Glutamatergic neuron (in vitro differentiated cells): Measurements from ENCODE around the gene AMER3. TPM values are rescaled to one million over a fixed set of nuclear protein-coding genes. Genes with fewer than 3 reads are reported as not detected.

ENCODE experiments used
- DNase-seq: peaks from one replicate; pipeline ENCODE4 v3.0.0; 2022
- H3K27ac Mint-ChIP-seq: one replicate; pipeline ENCODE4 v1.8.0; 2020; ENCODE audit warnings: mild to moderate bottlenecking, mixed read lengths, inconsistent platforms; ENCODE audit not compliant: unreplicated experiment
- H3K27me3 Mint-ChIP-seq: one replicate; pipeline ENCODE4 v1.8.0; 2020; ENCODE audit warnings: mild to moderate bottlenecking, moderate library complexity, mixed read lengths, inconsistent platforms; ENCODE audit not compliant: unreplicated experiment
- H3K36me3 Mint-ChIP-seq: one replicate; pipeline ENCODE4 v1.8.0; 2020; ENCODE audit warnings: mild to moderate bottlenecking, mixed read lengths, inconsistent platforms; ENCODE audit not compliant: unreplicated experiment
- H3K4me1 Mint-ChIP-seq: one replicate; pipeline ENCODE4 v1.8.0; 2020; ENCODE audit warnings: mild to moderate bottlenecking, low read depth, mixed read lengths, inconsistent platforms; ENCODE audit not compliant: unreplicated experiment
- H3K4me3 Mint-ChIP-seq: one replicate; pipeline ENCODE4 v1.8.0; 2020; ENCODE audit warnings: mild to moderate bottlenecking, mixed read lengths, inconsistent platforms; ENCODE audit not compliant: unreplicated experiment
- H3K9me3 Mint-ChIP-seq: one replicate; pipeline ENCODE4 v1.8.0; 2020; ENCODE audit warnings: mild to moderate bottlenecking, moderate library complexity, mixed read lengths, inconsistent platforms; ENCODE audit not compliant: unreplicated experiment
- CTCF ChIP-seq: fragments of 200-600 bp; sonication (generic); IDR thresholded peaks from one replicate; pipeline ENCODE4 v1.5.0; 2021; ENCODE audit not compliant: partially characterized antibody, unreplicated experiment
- total RNA-seq: library from RNA; stranded (reverse); fragmentation: NEBNext Ultra II Directional; extraction: Animal tissue kit (Norgen Biotek cat#: 25700); gene quantifications from one replicate; pipeline ENCODE4 v1.2.1, GENCODE V29; 2021; ENCODE audit not compliant: unreplicated experiment

Gene AMER3
- total RNA-seq, 1 donor from 2014 or later: 20.6 TPM

GRCh38 chr2:130814931-130815680 is 59.8 kb downstream of the AMER3 start:
- Mint-ChIP-seq H3K27ac (no peak overlapping the region), H3K4me1 (peaks cover 2% of the 10 kb centered on the region), H3K36me3 (no peaks in the 10 kb centered on the region), H3K4me3 (no peak overlapping the region), H3K9me3 (peaks cover 8% of the 10 kb centered on the region), H3K27me3 (no peaks in the 10 kb centered on the region)
- no peak for TF ChIP-seq CTCF
- DNase-seq: no peak

Other genes with a start within 250 kb of the AMER3 start
- gene POTEI, start 246.2 kb upstream of the AMER3 start, total RNA-seq: 1.4 TPM
- not detected for gene CFC1B, start 234.3 kb upstream of the AMER3 start, total RNA-seq
- 1.8 TPM for gene CFC1, start 156.0 kb upstream of the AMER3 start, total RNA-seq
- gene POTEJ, start 144.1 kb upstream of the AMER3 start, total RNA-seq: not detected
- not detected for gene GPR148, start 26.5 kb upstream of the AMER3 start, total RNA-seq
- gene ARHGEF4, start 81.4 kb downstream of the AMER3 start, total RNA-seq: 6.1 TPM